SU-DHL-6 (cell line): ENCODE results near the gene MAN2A2.

Source experiments
- CTCF ChIP-seq: fragments of 200-600 bp; sonication (generic); IDR thresholded peaks from one replicate; pipeline ENCODE4 v1.5.1; 2017; ENCODE audit warnings: antibody characterized with exemption, mild to moderate bottlenecking, low read length, moderate library complexity; ENCODE audit not compliant: insufficient read depth, poor library complexity, severe bottlenecking
- EZH2phosphoT487 ChIP-seq: fragments of 200-600 bp; sonication (generic), shearing (Covaris generic); conservative IDR thresholded peaks from 2 replicates; pipeline ENCODE4 v1.6.1; 2018; ENCODE audit warnings: mild to moderate bottlenecking, antibody characterized with exemption, low read length, moderate library complexity, mixed read lengths

DNA sequence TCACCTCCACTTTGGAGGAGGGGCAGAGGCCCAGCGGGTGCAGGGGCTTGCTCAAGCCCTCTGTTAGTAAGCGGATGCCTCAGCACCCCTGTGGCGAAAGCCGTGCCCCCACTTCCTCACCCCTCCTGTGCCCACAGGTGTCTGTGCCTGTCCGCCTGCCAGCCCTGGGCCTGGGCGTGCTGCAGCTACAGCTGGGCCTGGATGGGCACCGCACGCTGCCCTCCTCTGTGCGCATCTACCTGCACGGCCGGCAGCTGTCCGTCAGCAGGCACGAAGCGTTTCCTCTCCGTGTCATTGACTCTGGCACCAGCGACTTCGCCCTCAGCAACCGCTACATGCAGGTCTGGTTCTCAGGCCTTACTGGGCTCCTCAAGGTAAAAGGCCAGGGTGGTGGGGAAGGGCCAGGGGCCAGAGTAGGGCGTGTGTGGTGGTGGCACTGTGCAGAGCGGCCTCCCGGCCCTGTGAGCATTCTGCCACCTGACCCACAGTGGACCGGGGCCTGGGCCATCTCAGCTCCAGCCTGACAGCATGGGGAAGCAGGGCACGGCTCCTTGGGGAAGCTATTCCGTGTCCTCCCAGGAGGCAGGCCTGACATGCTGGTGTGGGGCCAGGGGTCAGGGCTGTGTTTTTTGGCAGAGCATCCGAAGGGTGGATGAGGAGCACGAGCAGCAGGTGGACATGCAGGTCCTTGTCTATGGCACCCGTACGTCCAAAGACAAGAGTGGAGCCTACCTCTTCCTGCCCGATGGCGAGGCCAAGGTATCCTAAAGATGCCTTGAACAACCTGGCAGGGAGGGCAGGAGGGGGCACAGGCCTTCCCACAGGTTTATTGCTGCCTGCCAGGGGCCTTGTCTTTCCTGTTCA lies 9.0 kb downstream of the MAN2A2 start:
- TF ChIP-seq CTCF (no peak), EZH2phosphoT487 (no peak)
